ENCODE data around the gene CUEDC1. TPM values are rescaled to one million over a fixed set of nuclear protein-coding genes. Genes with fewer than 3 reads are reported as not detected.
A peak's percentile ranks its signal among the peaks of the same experiment; 100 is the strongest.

Gene CUEDC1
- total RNA-seq, 3 donors from 2014 or later = 13.0 to 18.0 (median 14.5) TPM

DNA sequence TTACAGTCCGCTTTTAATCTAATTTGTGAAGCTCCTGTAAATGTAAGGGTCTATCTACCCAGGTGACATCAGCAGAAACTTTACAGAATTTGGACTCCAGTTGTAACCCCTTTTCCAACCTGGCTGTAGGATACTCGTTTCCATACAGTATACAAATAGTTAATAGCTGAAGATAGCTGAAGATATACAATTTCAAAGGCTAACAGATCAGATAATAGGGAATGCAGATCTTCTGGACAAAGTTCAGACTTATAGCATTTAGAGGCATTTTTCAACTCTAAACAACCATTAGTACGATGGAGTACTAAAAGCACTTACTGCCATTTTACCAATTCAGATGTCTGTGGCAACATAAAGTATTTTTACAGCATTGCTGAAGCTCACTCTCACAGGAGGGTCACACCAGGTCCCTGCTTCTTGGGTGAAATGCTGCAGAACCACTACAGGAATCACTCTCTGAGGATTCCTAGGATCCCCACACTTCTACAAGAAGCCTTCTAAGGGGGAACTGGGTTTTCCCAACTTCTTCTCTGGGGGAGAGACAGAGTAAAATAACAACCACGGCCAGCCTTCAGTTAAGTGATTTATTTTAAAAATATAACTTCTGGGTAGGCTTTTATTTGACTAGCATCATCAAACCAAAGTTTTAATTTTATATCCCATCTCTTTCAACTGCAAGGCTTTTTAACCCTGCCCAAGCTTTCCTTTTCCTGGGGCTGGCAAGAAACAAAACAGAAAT lies 29.9 kb upstream of the CUEDC1 start:
- no peaks in the 10 kb centered on the region for H3K27me3 ChIP-seq
- TF ChIP-seq POLR2AphosphoS5 (IDR thresholded peaks at IDR 0.05) = no peak
- H3K9me3 ChIP-seq = no peaks in the 10 kb centered on the region
- intact Hi-C loops (cut with DNase I; ENCODE audit: low total_unique reads) = loop anchor here (5.0 kb wide), 1 partner anchor 123 kb away; no protein-coding TSS in a partner anchor
- no peak for DNase-seq (ENCODE audit: low spot score in 2 of 2)
- H3K27ac ChIP-seq = peak overlapping the region in 1 of 2 donors; percentile 2
- peaks cover 9 to 16% of the 10 kb centered on the region in 2 donors for H3K4me1 ChIP-seq
- H3K36me3 ChIP-seq = no peaks in the 10 kb centered on the region
- H3K4me3 ChIP-seq = peak overlapping the region in 1 of 3 donors; percentile 24

- no peak for DNase-seq (ENCODE audit: low spot score in 2 of 2)
- Histone ChIP-seq H3K4me1 (peaks cover 9 to 16% of the 10 kb centered on the region in 2 donors), H3K36me3 (no peaks in the 10 kb centered on the region), H3K27ac (no peak overlapping the region), H3K27me3 (no peaks in the 10 kb centered on the region), H3K4me3 (peak overlapping the region in 1 of 3 donors; percentile 24), H3K9me3 (no peaks in the 10 kb centered on the region)
- intact Hi-C loops (cut with DNase I; ENCODE audit: low total_unique reads) = no loop called here
- no peak for TF ChIP-seq CTCF (IDR thresholded peaks at IDR 0.05)
- no peak for TF ChIP-seq POLR2AphosphoS5 (IDR thresholded peaks at IDR 0.05)
- no peak for TF ChIP-seq POLR2A (IDR thresholded peaks at IDR 0.05)
Observed at GRCh38 chr17:57984261-57984890, 29.2 kb upstream of the CUEDC1 start.

- Histone ChIP-seq H3K36me3 (no peaks in the 10 kb centered on the region), H3K4me1 (peaks cover 9 to 16% of the 10 kb centered on the region in 2 donors), H3K27ac (no peak overlapping the region), H3K4me3 (no peak overlapping the region), H3K9me3 (no peaks in the 10 kb centered on the region), H3K27me3 (no peaks in the 10 kb centered on the region)
- TF ChIP-seq CTCF (IDR thresholded peaks at IDR 0.05) (no peak), POLR2A (IDR thresholded peaks at IDR 0.05) (no peak), POLR2AphosphoS5 (IDR thresholded peaks at IDR 0.05) (no peak)
- no peak for DNase-seq (ENCODE audit: low spot score in 2 of 2)
- intact Hi-C loops (cut with DNase I; ENCODE audit: low total_unique reads) = no loop called here
Observed at GRCh38 chr17:57983446-57983845, 28.2 kb upstream of the CUEDC1 start.

DNA sequence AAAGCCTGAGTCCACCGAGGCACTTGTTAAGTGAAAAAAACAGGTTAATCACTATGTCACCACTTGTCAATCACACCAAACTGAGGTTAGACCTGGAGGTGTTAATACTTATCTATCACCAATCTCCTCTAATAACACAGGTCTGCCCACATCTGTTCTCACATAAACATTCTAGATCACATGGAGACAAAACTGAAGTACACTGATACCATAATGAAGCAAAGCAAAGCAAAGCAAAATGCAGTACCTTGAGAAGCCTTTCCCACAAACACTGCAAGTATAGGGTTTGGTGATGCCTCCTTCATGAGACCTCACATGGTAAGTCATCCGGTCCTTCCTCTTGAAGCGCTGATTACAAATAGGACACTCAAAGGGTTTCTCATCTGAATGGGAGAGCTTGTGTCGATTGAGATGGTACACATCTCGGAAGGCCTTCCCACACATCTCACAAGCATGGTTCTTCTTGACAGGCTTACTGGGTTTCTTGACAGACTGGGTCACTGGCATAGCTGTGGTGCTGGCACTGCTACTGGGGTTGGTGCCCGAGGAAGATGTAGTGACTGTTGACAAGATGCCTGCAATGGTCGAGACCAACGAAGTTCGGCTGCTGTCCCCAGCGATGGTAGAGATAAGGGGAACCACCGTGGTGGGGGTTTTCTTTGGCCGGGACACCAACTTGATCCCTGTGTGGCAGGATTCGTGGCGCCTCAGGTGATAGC lies 27.4 kb upstream of the CUEDC1 start:
- intact Hi-C loops (cut with DNase I; ENCODE audit: low total_unique reads) = no loop called here
- Histone ChIP-seq H3K4me3 (peak overlapping the region in 1 of 3 donors; percentile 8), H3K36me3 (no peaks in the 10 kb centered on the region), H3K27ac (no peak overlapping the region), H3K4me1 (peaks cover 9 to 16% of the 10 kb centered on the region in 2 donors), H3K9me3 (no peaks in the 10 kb centered on the region), H3K27me3 (no peaks in the 10 kb centered on the region)
- no peak for DNase-seq (ENCODE audit: low spot score in 2 of 2)
- no peak for TF ChIP-seq POLR2AphosphoS5 (IDR thresholded peaks at IDR 0.05)
- no peak for TF ChIP-seq CTCF (IDR thresholded peaks at IDR 0.05)
- no peak for TF ChIP-seq POLR2A (IDR thresholded peaks at IDR 0.05)

GRCh38 chr17:57980522-57980921 lies 25.3 kb upstream of the CUEDC1 start:
- Histone ChIP-seq H3K36me3 (peaks cover 6% of the 10 kb centered on the region), H3K4me3 (no peak overlapping the region), H3K4me1 (peaks cover 9 to 18% of the 10 kb centered on the region in 2 donors), H3K27me3 (no peaks in the 10 kb centered on the region), H3K9me3 (no peaks in the 10 kb centered on the region), H3K27ac (no peak overlapping the region)
- intact Hi-C loops (cut with DNase I; ENCODE audit: low total_unique reads) = no loop called here
- TF ChIP-seq POLR2AphosphoS5 (IDR thresholded peaks at IDR 0.05) (no peak), CTCF (IDR thresholded peaks at IDR 0.05) (no peak), POLR2A (IDR thresholded peaks at IDR 0.05) (no peak)
- DNase-seq (ENCODE audit: low spot score in 2 of 2) = no peak
